Testis (tissue), 3 donors: ENCODE results near the gene C12orf75. TPM values are rescaled to one million over a fixed set of nuclear protein-coding genes. Genes with fewer than 3 reads are reported as not detected.

Experiments used
- DNase-seq: peaks from one replicate; pipeline ENCODE4 v3.0.0-alpha.2; 2019
- H3K27ac ChIP-seq, 2 donors: fragments of 200-600 bp; sonication (generic); one replicate each; pipeline ENCODE4 v1.5.1; 2019
- H3K27me3 ChIP-seq: fragments of 200-600 bp; sonication (generic); one replicate; pipeline ENCODE4 v1.5.1; 2019
- H3K36me3 ChIP-seq: fragments of 200-600 bp; sonication (generic); one replicate; pipeline ENCODE4 v1.5.1; 2017; ENCODE audit warnings: low read depth; ENCODE audit errors: missing control alignments
- H3K4me1 ChIP-seq: fragments of 200-600 bp; sonication (generic); one replicate; pipeline ENCODE4 v1.5.1; 2019
- H3K4me3 ChIP-seq, 2 donors: fragments of 200-600 bp; sonication (generic); one replicate each; pipeline ENCODE4 v1.5.1; 2017 to 2019
- H3K9me3 ChIP-seq: fragments of 200-600 bp; sonication (generic); one replicate; pipeline ENCODE4 v1.5.1; 2017
- POLR2A ChIP-seq: fragments of 450-650 bp; IDR thresholded peaks from one replicate; pipeline ENCODE4 v1.6.1; 2017; ENCODE audit warnings: antibody characterized with exemption, mild to moderate bottlenecking, moderate library complexity
- WGBS, 2 donors: methylation state at CpG; one replicate each; pipeline ENCODE4 v1.1.5; 2018; 5-methylcytosine and 5-hydroxymethylcytosine counted together
- intact Hi-C: fragments of 100-400 bp; cut with DNase I; formaldehyde crosslinking; loops from one replicate; pipeline ENCODE4 v1.15.1; 2023; ENCODE audit warnings: low total_unique reads
- polyA plus RNA-seq: library from polyadenylated mRNA; stranded (reverse); fragments of 350-450 nt; fragmentation: Illumina TruSeq; extraction: RNeasy Lipid Tissue Mini Kit (QIAGEN cat#74804); gene quantifications from one replicate; pipeline ENCODE4 v1.2.3, GENCODE V29; 2014; ENCODE audit warnings: low read depth, low replicate concordance; ENCODE audit not compliant: insufficient read depth
- total RNA-seq, 2 donors: library from RNA; depleted of rRNA; stranded (reverse); fragments of >200 nt; gene quantifications; one replicate each; pipeline ENCODE4 v1.2.3, GENCODE V29; 2016
- TF ChIP-seq, protein P1 (sequence below), 3 experiments: fragments of 450-650 bp in 2 of 3; fragments of 200-600 bp in 1 of 3; sonication (generic) in 1 of 3; IDR thresholded peaks; one replicate each; pipeline ENCODE4 v1.5.1; 2016 to 2019; ENCODE audit warnings: antibody characterized with exemption in 3 of 3, mild to moderate bottlenecking in 2 of 3, moderate library complexity in 1 of 3

The C12orf75 gene
- total and polyA plus RNA-seq, 3 donors from 2014 or later = 112 to 144 (median 121) TPM

DNA sequence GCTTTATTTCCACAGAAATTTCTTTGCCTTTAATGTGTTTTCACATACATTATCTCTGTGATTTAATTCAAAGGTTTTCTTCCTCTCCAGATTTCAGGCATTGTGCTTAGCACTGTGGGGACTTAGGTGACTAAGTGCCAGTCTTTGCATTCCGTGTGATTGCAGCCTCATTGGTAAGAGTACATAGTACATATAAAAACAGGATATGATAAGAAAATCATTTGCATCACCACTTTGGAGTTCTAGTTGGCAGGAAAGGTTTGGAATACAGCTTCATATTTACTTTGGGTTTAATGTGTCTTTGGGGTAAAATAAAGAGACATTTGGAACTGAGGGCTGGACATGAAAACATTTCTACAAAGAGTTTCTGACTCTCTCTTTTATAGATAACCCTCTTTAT is 37.8 kb upstream of the C12orf75 start:
- DNase-seq = no peak
- Histone ChIP-seq H3K4me3 (no peak overlapping the region), H3K4me1 (no peaks in the 10 kb centered on the region), H3K9me3 (no peaks in the 10 kb centered on the region), H3K36me3 (no peaks in the 10 kb centered on the region), H3K27ac (no peak overlapping the region), H3K27me3 (no peaks in the 10 kb centered on the region)
- TF ChIP-seq, protein P1, sequence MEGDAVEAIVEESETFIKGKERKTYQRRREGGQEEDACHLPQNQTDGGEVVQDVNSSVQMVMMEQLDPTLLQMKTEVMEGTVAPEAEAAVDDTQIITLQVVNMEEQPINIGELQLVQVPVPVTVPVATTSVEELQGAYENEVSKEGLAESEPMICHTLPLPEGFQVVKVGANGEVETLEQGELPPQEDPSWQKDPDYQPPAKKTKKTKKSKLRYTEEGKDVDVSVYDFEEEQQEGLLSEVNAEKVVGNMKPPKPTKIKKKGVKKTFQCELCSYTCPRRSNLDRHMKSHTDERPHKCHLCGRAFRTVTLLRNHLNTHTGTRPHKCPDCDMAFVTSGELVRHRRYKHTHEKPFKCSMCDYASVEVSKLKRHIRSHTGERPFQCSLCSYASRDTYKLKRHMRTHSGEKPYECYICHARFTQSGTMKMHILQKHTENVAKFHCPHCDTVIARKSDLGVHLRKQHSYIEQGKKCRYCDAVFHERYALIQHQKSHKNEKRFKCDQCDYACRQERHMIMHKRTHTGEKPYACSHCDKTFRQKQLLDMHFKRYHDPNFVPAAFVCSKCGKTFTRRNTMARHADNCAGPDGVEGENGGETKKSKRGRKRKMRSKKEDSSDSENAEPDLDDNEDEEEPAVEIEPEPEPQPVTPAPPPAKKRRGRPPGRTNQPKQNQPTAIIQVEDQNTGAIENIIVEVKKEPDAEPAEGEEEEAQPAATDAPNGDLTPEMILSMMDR (IDR thresholded peaks at IDR 0.05) = no peak
- no peak for TF ChIP-seq POLR2A
- intact Hi-C loops = no loop called here
- WGBS, 2 donors = 59 to 74% methylated on average over 1 of the region's 1 CpG

DNA sequence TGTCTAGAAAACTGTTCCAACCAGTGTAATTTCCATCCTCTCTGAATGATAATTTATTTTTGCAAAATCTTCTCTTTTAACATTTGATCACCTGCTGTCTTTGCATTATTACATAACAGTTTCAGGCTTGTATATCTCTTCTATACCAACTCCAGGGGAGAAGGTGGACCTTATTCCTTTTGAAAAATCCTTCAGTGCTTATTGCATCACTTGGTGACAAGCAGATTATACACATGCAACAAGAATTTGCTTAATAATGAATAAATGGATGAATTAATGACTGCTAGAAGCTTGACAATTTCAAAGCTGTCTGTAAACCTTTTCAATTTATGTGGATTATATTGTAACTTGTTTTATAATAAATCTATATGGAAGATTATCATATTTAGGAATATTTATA is 37.3 kb upstream of the C12orf75 start:
- intact Hi-C loops = no loop called here
- no peaks in the 10 kb centered on the region for H3K9me3 ChIP-seq
- H3K36me3 ChIP-seq = no peaks in the 10 kb centered on the region
- no peak for DNase-seq
- H3K27ac ChIP-seq = no peak overlapping the region
- H3K27me3 ChIP-seq = no peaks in the 10 kb centered on the region
- no peak overlapping the region for H3K4me3 ChIP-seq
- no peaks in the 10 kb centered on the region for H3K4me1 ChIP-seq
- TF ChIP-seq, protein P1 (IDR thresholded peaks at IDR 0.05) = no peak
- no peak for TF ChIP-seq POLR2A

DNA sequence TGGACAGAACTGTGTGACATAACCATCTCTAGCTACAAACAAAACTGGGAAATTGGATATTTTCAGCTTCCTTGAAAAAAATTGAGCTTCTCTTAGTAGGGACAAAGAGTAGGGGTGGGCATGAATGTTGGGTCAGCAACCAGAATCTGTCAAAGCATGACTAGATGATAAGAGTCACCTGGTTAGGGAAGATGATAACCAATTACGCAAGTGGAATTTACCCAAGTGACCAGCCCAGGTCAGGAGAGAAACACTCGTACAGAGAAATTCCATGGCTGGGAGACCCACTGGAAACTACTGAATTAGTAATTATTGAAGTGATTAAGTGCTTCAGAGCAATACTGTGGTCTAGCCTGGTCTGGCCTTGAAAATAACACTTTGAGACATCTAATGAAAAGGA is 36.3 kb upstream of the C12orf75 start:
- DNase-seq = no peak
- H3K27ac ChIP-seq = no peak overlapping the region
- H3K36me3 ChIP-seq = no peaks in the 10 kb centered on the region
- H3K4me3 ChIP-seq = no peak overlapping the region
- no peaks in the 10 kb centered on the region for H3K27me3 ChIP-seq
- H3K4me1 ChIP-seq = no peaks in the 10 kb centered on the region
- no peak for TF ChIP-seq POLR2A
- TF ChIP-seq, protein P1 (IDR thresholded peaks at IDR 0.05) = no peak
- no peaks in the 10 kb centered on the region for H3K9me3 ChIP-seq
- intact Hi-C loops = no loop called here
- WGBS, 2 donors = 76 to 92% methylated on average over 2 of the region's 2 CpGs

DNA sequence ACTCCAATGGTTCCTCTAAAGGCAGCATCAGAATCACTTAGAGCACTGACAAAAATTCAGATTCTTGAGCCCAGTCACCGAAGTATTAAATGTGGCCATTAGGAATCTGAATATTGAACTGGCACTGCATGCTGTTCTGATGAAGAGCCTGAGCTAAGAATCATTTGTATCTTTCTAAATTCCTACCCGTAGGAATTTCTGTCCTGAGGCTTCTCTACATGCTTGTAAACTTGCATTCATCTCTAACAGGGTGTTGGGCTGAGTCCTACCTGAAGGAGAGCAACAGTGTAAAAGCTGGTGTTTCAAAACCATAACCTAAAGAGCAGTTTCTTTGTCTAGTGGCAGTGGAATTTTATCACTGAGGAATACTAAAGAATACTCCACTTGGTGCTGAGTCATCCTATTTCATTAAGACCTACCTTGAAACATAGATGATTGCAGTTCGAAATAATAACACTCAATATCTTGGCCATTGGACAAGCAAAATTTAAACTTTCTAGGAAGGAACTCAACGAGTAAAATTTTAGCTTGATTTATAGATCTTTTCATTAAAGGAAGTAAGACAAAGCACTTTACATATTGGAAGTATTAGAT is 35.5 kb upstream of the C12orf75 start:
- no peak for TF ChIP-seq POLR2A
- TF ChIP-seq, protein P1 (IDR thresholded peaks at IDR 0.05) = no peak
- DNase-seq = no peak
- no peaks in the 10 kb centered on the region for H3K9me3 ChIP-seq
- no peaks in the 10 kb centered on the region for H3K4me1 ChIP-seq
- H3K36me3 ChIP-seq = no peaks in the 10 kb centered on the region
- WGBS, 2 donors = 76 to 92% methylated on average over 4 of the region's 4 CpGs
- intact Hi-C loops = no loop called here
- no peak overlapping the region for H3K4me3 ChIP-seq
- H3K27ac ChIP-seq = no peak overlapping the region
- no peaks in the 10 kb centered on the region for H3K27me3 ChIP-seq
